ENCODE results near the gene RAP2A. TPM values are rescaled to one million over a fixed set of nuclear protein-coding genes. Genes with fewer than 3 reads are reported as not detected.

Gene RAP2A
- total RNA-seq, 2 experiments from 2014 or later: 19.8 to 21.5 TPM

GRCh38 chr13:97515643-97516042 lies 81.7 kb downstream of the RAP2A start:
- no peak overlapping the region for H3K4me3 Mint-ChIP-seq
- POLR2A ChIA-PET: no interaction called here
- intact Hi-C loops (cut with micrococcal nuclease): no loop called here
- DNase-seq: no peak
- no peak for ATAC-seq
- H3K27me3 Mint-ChIP-seq: peaks cover 10% of the 10 kb centered on the region
- CTCF ChIA-PET: no interaction called here
- no peak for TF ChIP-seq CTCF (IDR thresholded peaks at IDR 0.05)
- H3K27ac Mint-ChIP-seq: no peak overlapping the region
- peaks cover 12% of the 10 kb centered on the region for H3K9me3 Mint-ChIP-seq
- H3K4me1 Mint-ChIP-seq (ENCODE audit: low read depth): no peaks in the 10 kb centered on the region
- H3K36me3 Mint-ChIP-seq (ENCODE audit: low read depth): no peaks in the 10 kb centered on the region

- H3K27ac Mint-ChIP-seq: no peak overlapping the region
- no peaks in the 10 kb centered on the region for H3K36me3 Mint-ChIP-seq (ENCODE audit: low read depth)
- intact Hi-C loops (cut with micrococcal nuclease): no loop called here
- no peak for TF ChIP-seq CTCF (IDR thresholded peaks at IDR 0.05)
- ChIA-PET CTCF (no interaction called here), POLR2A (no interaction called here)
- H3K4me3 Mint-ChIP-seq: no peak overlapping the region
- DNase-seq (no peak), ATAC-seq (no peak)
- H3K27me3 Mint-ChIP-seq: peaks cover 5% of the 10 kb centered on the region
- H3K4me1 Mint-ChIP-seq (ENCODE audit: low read depth): no peaks in the 10 kb centered on the region
- H3K9me3 Mint-ChIP-seq: no peaks in the 10 kb centered on the region
Observed at GRCh38 chr13:97517967-97518366, 84.0 kb downstream of the RAP2A start.

Other genes with a start within 250 kb of the RAP2A start
- 10 to 100 TPM; 15.8 to 16.1 TPM for gene MBNL2, start 211.8 kb upstream of the RAP2A start, total RNA-seq

Measured in activated CD8-positive, alpha-beta T cell treated with anti-CD3 and anti-CD28 coated beads for 36 hours (primary cell).